Thymus (tissue), 11 donors: ENCODE measurements around the gene ABCA4. TPM values are rescaled to one million over a fixed set of nuclear protein-coding genes. Genes with fewer than 3 reads are reported as not detected.

Experiments
- DNase-seq, 9 donors: peaks; one replicate each; pipeline ENCODE4 v3.0.0-alpha.2; 2013; ENCODE audit warnings: low spot score in 9 of 9, low read depth in 6 of 9, missing footprints in 1 of 9
- H3K27ac ChIP-seq, 2 donors: one replicate each; pipeline ENCODE4 v1.5.1; 2013; ENCODE audit warnings: control low read depth in 1 of 2, low read depth in 1 of 2, low read length in 1 of 2, mild to moderate bottlenecking in 1 of 2, moderate library complexity in 1 of 2
- H3K27me3 ChIP-seq, 2 donors: one replicate each; pipeline ENCODE4 v1.5.1; 2013; ENCODE audit warnings: low read length in 1 of 2; ENCODE audit not compliant: control insufficient read depth in 2 of 2, insufficient read depth in 1 of 2
- H3K36me3 ChIP-seq, 2 donors: one replicate each; pipeline ENCODE4 v1.5.1; 2013; ENCODE audit warnings: low read length in 1 of 2, mild to moderate bottlenecking in 1 of 2, moderate library complexity in 1 of 2; ENCODE audit not compliant: control insufficient read depth in 2 of 2, insufficient read depth in 2 of 2
- H3K4me1 ChIP-seq, 2 donors: one replicate each; pipeline ENCODE4 v1.5.1; 2013; ENCODE audit warnings: low read length in 2 of 2; ENCODE audit not compliant: control insufficient read depth in 2 of 2, insufficient read depth in 2 of 2
- H3K4me3 ChIP-seq, 2 donors: one replicate each; pipeline ENCODE4 v1.5.1; 2013; ENCODE audit warnings: low read length in 2 of 2, control low read depth in 1 of 2, mild to moderate bottlenecking in 1 of 2
- H3K9me3 ChIP-seq, 2 donors: one replicate each; pipeline ENCODE4 v1.5.1; 2013; ENCODE audit warnings: low read length in 1 of 2, mild to moderate bottlenecking in 1 of 2; ENCODE audit not compliant: control insufficient read depth in 2 of 2, insufficient read depth in 1 of 2
- WGBS: extraction: QIAGEN DNeasy Blood & Tissue Kit; methylation state at CpG from one replicate; pipeline ENCODE4 v1.1.7; 2013; 5-methylcytosine and 5-hydroxymethylcytosine counted together
- polyA plus RNA-seq: library from polyadenylated mRNA; stranded (reverse); fragments of 200-250 nt; gene quantifications from one replicate; pipeline ENCODE4 v1.2.3, GENCODE V29; 2013
- total RNA-seq: library from RNA; stranded (reverse); fragments of 120-200 nt; gene quantifications from one replicate; pipeline ENCODE4 v1.2.4, GENCODE V29; 2013
- donor health status: healthy.

ABCA4 gene
- total and polyA plus RNA-seq, 2 donors: 0.24 to 2.0 TPM

- H3K9me3 ChIP-seq: no peaks in the 10 kb centered on the region
- peak overlapping the region in 1 of 2 donors; percentile 21 for H3K27ac ChIP-seq
- H3K4me3 ChIP-seq: peak overlapping the region in 1 of 2 donors; percentile 41
- 17% methylated on average over 22 of the region's 22 CpGs for WGBS
- peak in 5 of 9 donors; percentile 27 to 75 (median 52) for DNase-seq
- peaks cover 0 to 33% of the 10 kb centered on the region in 2 donors for H3K27me3 ChIP-seq
- no peaks in the 10 kb centered on the region for H3K36me3 ChIP-seq
- H3K4me1 ChIP-seq: peaks cover 0 to 8% of the 10 kb centered on the region in 2 donors
Observed at GRCh38 chr1:94045465-94046056, 75.4 kb downstream of the ABCA4 start.

- H3K27me3 ChIP-seq: peaks cover 0 to 32% of the 10 kb centered on the region in 2 donors
- peaks cover 0 to 8% of the 10 kb centered on the region in 2 donors for H3K4me1 ChIP-seq
- H3K27ac ChIP-seq: no peak overlapping the region
- H3K4me3 ChIP-seq: no peak overlapping the region
- DNase-seq: no peak
- 98% methylated on average over 9 of the region's 9 CpGs for WGBS
- H3K9me3 ChIP-seq: no peaks in the 10 kb centered on the region
- H3K36me3 ChIP-seq: no peaks in the 10 kb centered on the region
Observed at GRCh38 chr1:94044891-94045290, 76.1 kb downstream of the ABCA4 start.

- no peak for DNase-seq
- WGBS: 53% methylated on average over 9 of the region's 9 CpGs
Observed at GRCh38 chr1:94044290-94044790, 76.6 kb downstream of the ABCA4 start.

GRCh38 chr1:94043738-94044289 lies 77.1 kb downstream of the ABCA4 start:
- H3K27me3 ChIP-seq: peaks cover 0 to 33% of the 10 kb centered on the region in 2 donors
- H3K36me3 ChIP-seq: no peaks in the 10 kb centered on the region
- DNase-seq: no peak
- H3K27ac ChIP-seq: no peak overlapping the region
- H3K4me1 ChIP-seq: peaks cover 0 to 8% of the 10 kb centered on the region in 2 donors
- no peak overlapping the region for H3K4me3 ChIP-seq
- WGBS: 57% methylated on average over 4 of the region's 4 CpGs
- H3K9me3 ChIP-seq: no peaks in the 10 kb centered on the region

More at GRCh38 chr1:94044290-94044790, 76.6 kb downstream of the ABCA4 start:
- Histone ChIP-seq H3K4me3 (no peak overlapping the region), H3K4me1 (peaks cover 0 to 8% of the 10 kb centered on the region in 2 donors), H3K36me3 (no peaks in the 10 kb centered on the region), H3K27me3 (peaks cover 0 to 33% of the 10 kb centered on the region in 2 donors), H3K27ac (peak overlapping the region in 1 of 2 donors; percentile 32), H3K9me3 (no peaks in the 10 kb centered on the region)

- 100% methylated on average over 1 of the region's 1 CpG for WGBS
- DNase-seq: no peak
- H3K4me3 ChIP-seq: no peak overlapping the region
- no peaks in the 10 kb centered on the region for H3K36me3 ChIP-seq
- H3K9me3 ChIP-seq: no peaks in the 10 kb centered on the region
- H3K27me3 ChIP-seq: peaks cover 0 to 36% of the 10 kb centered on the region in 2 donors
- peaks cover 0 to 8% of the 10 kb centered on the region in 2 donors for H3K4me1 ChIP-seq
- H3K27ac ChIP-seq: no peak overlapping the region
Observed at GRCh38 chr1:94042388-94042787, 78.6 kb downstream of the ABCA4 start.

GRCh38 chr1:94039871-94040569 lies 80.9 kb downstream of the ABCA4 start:
- Histone ChIP-seq H3K27ac (no peak overlapping the region), H3K4me1 (peaks cover 0 to 4% of the 10 kb centered on the region in 2 donors), H3K4me3 (no peak overlapping the region), H3K9me3 (no peaks in the 10 kb centered on the region), H3K36me3 (no peaks in the 10 kb centered on the region), H3K27me3 (peaks cover 0 to 38% of the 10 kb centered on the region in 2 donors)
- DNase-seq: no peak
- WGBS: 92% methylated on average over 11 of the region's 11 CpGs

GRCh38 chr1:94039514-94039870 lies 81.5 kb downstream of the ABCA4 start:
- H3K4me1 ChIP-seq: peaks cover 0 to 4% of the 10 kb centered on the region in 2 donors
- H3K27me3 ChIP-seq: peaks cover 0 to 33% of the 10 kb centered on the region in 2 donors
- WGBS: 6% methylated on average over 4 of the region's 4 CpGs
- no peaks in the 10 kb centered on the region for H3K36me3 ChIP-seq
- no peak overlapping the region for H3K27ac ChIP-seq
- no peaks in the 10 kb centered on the region for H3K9me3 ChIP-seq
- no peak overlapping the region for H3K4me3 ChIP-seq
- peak in 7 of 9 donors; percentile 16 to 75 (median 52) for DNase-seq

- Histone ChIP-seq H3K4me3 (no peak overlapping the region), H3K27ac (no peak overlapping the region), H3K4me1 (no peaks in the 10 kb centered on the region), H3K36me3 (no peaks in the 10 kb centered on the region), H3K9me3 (no peaks in the 10 kb centered on the region), H3K27me3 (peaks cover 0 to 28% of the 10 kb centered on the region in 2 donors)
- 91% methylated on average over 3 of the region's 3 CpGs for WGBS
- DNase-seq: no peak
Observed at GRCh38 chr1:94038511-94038910, 82.4 kb downstream of the ABCA4 start.
